ENCODE measurements around the gene SYTL4.

SYTL4 gene

GRCh38 chrX:100687128-100687527, 44.8 kb downstream of the SYTL4 start:
- DNase-seq = no peak

DNA sequence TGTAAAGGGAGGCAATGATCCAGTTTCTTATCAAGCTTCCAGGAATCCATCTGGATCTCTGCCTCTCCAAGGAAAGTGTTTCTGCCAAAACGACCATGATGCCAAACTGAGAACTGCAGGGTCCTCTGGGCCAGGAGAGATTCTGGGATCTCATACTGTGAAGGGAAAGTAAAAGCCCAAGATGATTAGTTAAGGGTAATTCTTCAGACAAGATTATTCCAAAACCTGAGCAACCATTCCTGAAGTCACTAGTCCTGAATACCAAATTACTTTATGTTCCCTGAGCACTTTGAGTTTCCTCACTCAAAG, 46.0 kb downstream of the SYTL4 start:
- DNase-seq = no peak

- peak; percentile 65 for DNase-seq
These were observed 46.5 kb downstream of the SYTL4 start for GRCh38 chrX:100685284-100685996.

GRCh38 chrX:100682939-100683338, 49.0 kb downstream of the SYTL4 start:
- DNase-seq = no peak

DNA sequence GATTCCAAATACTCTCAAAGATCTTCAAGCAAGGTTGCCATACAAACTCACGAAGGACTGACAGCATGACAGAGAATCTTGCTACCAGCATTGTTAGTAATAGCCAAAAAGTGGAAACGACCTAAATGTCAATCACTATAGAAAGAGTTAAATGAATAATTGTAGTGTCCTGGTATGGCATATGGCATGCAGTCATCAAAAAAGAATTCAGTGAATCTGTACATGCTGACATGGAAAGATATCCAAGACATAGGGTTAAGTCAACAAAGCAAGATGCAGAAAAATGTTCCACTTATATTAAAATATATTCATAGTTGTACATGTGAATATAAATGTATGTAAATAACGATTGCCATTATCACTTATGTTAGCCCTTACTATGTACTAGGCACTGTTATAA, 50.3 kb downstream of the SYTL4 start:
- no peak for DNase-seq

DNA sequence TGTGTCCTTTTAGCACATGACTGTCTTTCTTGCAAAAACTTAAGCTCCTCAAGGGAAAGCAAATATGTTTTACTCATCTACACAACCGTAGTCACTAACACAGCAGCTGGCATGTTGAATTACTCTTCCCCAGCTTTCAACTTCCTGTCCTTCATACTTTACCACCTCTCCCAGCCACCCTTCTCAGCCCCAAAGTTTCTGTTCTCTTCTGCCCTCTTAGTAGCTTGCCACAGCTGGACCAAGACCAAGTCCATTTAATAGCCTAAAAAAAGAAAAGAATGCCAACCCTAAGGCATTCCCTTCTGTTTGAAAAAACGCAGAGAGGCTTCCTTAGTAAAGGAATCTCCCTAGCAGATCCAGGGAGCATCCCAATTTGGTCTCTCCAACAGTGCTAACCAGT, 51.2 kb downstream of the SYTL4 start:
- no peak for DNase-seq

- DNase-seq = no peak
These were observed 54.2 kb downstream of the SYTL4 start for GRCh38 chrX:100677611-100678181.

DNA sequence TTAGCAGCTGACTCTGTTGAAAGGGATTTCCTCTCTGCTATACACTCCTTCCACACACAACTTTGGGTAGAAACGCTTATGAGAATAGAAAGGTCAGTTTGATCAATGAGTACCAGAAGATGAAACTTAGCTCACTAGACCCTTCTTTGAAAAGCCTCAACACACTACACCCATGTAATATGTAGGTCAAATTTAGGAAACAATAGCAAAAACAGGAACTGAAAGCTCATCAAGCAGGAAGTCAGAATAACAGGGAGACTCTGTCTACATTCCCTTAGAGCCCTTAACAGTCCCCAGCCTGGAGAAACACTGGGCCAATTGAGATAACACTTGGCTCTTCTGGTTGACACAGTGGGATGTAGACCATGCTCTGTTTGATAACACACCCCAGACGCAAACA, 57.2 kb downstream of the SYTL4 start:
- no peak for DNase-seq

GRCh38 chrX:100673397-100673953, 58.4 kb downstream of the SYTL4 start:
- no peak for DNase-seq

- no peak for DNase-seq
These were observed 59.0 kb downstream of the SYTL4 start for GRCh38 chrX:100672966-100673365.

- DNase-seq = no peak
These were observed 68.3 kb downstream of the SYTL4 start for GRCh38 chrX:100663642-100664041.

- no peak for DNase-seq
These were observed 69.1 kb downstream of the SYTL4 start for GRCh38 chrX:100662796-100663195.

DNA sequence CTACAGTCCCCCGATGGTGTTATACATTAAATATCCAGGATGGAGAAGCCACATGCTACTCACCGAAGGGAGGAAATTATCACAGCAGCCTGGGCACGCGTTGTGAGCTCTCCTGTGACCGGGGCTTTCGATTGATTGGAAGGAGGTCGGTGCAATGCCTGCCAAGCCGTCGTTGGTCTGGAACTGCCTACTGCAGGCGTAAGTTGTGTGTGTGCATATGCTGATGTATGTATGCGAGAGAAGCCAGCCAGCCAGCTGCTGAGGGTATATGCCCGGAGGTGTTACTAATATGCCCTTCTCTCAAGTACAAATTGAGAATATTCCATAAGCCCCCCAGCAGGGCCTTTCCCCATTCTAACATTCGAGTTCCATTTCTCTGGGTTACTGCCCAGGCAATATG, 69.8 kb downstream of the SYTL4 start:
- no peak for DNase-seq

DNA sequence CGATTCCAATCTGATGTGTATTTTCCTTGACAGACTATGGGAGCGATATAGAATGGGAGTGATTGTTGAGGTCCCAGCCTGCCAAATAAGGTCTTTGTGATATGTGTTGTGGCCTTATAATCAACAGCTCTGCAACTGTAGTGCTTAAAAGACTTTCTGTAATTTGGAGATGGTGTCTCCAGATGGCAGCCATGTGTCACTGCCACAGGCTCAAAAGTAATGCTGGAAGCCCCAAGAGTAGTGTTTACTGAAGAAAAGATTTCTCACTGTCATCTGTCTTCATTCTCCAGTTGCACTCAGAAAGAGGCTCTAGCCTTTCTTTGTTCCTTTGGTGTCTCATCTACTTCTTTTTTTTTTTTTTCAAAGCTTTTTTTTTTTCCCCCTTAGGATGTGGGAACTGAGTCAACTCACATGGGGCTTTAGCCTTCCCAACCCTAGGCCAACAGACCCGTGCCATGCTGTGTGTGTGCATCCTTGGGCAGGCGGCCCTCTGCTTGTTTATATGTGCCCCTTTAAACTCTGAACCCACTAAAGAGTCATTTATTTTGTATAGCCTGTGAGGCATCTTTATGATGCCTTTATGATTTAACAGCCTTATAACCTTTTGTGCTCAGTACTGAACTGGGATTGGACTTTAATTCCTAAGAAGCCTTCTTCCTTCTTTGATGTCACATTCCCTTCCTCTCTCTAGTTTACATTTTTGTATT, 72.3 kb downstream of the SYTL4 start:
- DNase-seq = no peak

DNA sequence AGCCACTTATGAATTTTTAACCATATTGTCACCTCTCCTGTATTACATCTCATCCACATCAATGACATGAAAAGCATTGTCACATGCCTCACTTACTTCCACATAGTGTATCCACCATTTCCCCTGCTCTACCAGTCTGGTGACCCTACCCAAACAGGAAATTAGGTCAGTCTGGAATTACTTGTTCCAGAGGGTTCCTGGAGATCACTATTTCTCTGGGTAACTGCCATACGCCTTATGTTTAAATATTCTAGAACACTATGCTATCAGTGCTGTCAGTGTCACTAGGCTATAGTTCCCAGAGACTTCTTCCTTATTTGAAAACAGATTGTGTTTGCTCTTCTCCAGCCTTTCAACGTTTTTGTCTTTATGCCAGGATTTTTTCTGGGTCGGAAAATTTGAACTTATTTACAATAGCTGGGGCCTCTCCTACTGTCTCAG, 73.0 kb downstream of the SYTL4 start:
- DNase-seq = no peak

- DNase-seq = no peak
These were observed 77.7 kb downstream of the SYTL4 start for GRCh38 chrX:100654261-100654660.

DNA sequence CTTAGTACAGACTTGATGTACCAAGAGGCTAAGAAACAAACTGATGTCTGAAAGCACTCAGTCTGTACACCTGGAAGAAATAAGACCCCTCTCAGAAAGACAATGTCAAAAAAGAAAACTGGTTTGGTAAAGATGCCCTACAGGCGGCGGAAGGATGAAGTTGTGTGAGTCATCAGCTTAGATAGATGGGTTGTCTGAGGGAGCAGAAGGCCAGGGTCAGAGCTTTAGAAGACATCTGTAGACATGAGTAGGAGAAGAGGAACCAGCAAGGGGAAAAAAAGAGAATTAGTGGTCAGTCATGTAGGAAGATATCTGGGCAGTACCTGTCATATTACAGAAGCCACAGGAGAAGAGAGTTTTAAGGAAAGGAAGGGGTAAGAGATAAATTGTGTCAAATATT, 79.7 kb downstream of the SYTL4 start:
- DNase-seq = no peak

DNA sequence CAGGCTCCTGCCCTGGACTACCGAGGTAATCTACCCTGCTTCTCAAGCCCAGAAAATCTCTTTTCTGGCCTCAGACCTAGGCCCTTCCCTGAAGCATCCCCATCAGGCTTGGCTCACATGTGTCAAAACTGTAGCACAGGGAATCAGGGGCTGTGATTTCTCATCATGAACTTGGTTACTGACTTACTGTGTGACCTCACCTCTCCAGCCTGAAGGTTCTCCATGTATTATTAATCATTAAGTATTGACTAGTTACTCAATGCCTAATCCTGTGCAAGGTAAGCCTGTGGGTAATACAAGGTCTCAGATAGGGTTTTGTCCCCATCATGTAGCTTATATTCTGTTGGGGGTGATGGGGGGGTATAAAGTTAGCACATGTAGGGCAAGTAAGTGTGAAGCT, 81.1 kb downstream of the SYTL4 start:
- no peak for DNase-seq

GRCh38 chrX:100649550-100650356, 82.2 kb downstream of the SYTL4 start:
- DNase-seq = no peak

DNA sequence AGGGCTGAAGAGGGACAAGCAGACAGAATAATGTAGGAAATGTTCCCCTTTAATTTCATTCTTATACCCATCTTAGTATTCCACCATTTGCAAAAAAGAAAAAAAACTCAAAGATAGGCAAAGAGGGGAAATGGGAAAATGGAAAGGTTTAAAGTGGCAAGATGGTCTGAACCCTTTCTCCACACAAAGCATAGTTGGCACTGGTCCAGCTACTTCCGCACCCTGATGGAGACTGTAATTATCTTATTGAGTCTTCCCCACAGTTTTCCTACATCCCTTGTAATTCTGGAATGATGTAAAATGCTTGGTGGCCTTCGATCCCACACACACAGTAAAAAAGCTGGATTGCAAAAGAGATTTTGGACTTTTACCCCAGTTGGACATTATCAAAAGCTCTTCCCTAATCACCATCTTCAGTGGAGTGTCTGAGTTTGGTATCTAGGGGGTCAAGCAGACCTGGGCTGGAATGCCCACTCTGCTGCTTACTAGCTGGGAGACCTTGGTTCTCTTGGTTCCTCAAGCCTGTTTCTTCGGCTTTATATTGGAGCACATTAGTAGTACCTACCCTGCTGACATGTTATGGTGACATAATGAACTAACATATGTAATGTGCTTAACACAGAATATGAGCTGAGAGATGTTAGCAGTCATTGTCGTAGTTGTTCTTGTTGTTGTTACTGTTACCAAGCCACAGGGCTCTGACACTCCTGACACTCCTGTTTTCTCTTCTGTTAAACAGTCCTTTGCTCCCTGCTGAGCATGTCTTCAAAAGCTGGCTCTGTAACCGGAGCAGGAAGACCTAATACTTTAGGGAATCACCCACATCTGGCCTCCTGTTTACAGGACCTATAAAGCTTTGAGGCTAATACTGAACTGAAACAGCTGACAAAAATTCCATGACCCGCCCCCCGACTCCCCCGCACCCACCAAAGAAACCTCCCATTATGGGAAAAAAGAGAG, 83.2 kb downstream of the SYTL4 start:
- DNase-seq = no peak

GRCh38 chrX:100647739-100648138, 84.2 kb downstream of the SYTL4 start:
- DNase-seq = no peak

- no peak for DNase-seq
These were observed 84.8 kb downstream of the SYTL4 start for GRCh38 chrX:100647095-100647494.
